WERI-Rb-1 (cell line): ENCODE results near the gene NUMA1.
A peak's percentile ranks its signal among the peaks of the same experiment; 100 is the strongest.

Source experiments
- DNase-seq: peaks from one replicate; pipeline ENCODE4 v3.0.0-alpha.2; 2020
- H3K27ac ChIP-seq: fragments of 250-450 bp; sonication (Bioruptor Pico); 2 replicates; pipeline ENCODE4 v1.5.1; 2020; ENCODE audit warnings: mild to moderate bottlenecking, moderate library complexity
- H3K27me3 ChIP-seq: fragments of 250-450 bp; sonication (Bioruptor Pico); 2 replicates; pipeline ENCODE4 v1.5.1; 2021; ENCODE audit warnings: mild to moderate bottlenecking, low read depth, moderate library complexity; ENCODE audit not compliant: insufficient read depth, severe bottlenecking
- H3K36me3 ChIP-seq: fragments of 250-450 bp; sonication (Bioruptor Pico); 2 replicates; pipeline ENCODE4 v1.5.1; 2020; ENCODE audit warnings: mild to moderate bottlenecking, moderate library complexity
- H3K4me3 ChIP-seq: 2 replicates; pipeline ENCODE4 v1.5.1; 2011; ENCODE audit warnings: low read depth, mild to moderate bottlenecking, control low read depth, low read length
- H3K9me3 ChIP-seq: fragments of 250-450 bp; sonication (Bioruptor Pico); 2 replicates; pipeline ENCODE4 v1.5.1; 2021; ENCODE audit warnings: mild to moderate bottlenecking, moderate library complexity; ENCODE audit not compliant: severe bottlenecking
- CTCF ChIP-seq: IDR thresholded peaks from 2 replicates; pipeline ENCODE4 v1.5.1; 2011; ENCODE audit warnings: low read depth, mild to moderate bottlenecking, control low read depth, inconsistent platforms, low read length

Gene NUMA1

GRCh38 chr11:72102946-72103753, 22.8 kb upstream of the NUMA1 start, which contains the start of gene LAMTOR1:
TSS of gene LAMTOR1 (minus strand) at chr11:72103297. CDS start at chr11:72103224, 73 bp downstream.
- H3K27me3 ChIP-seq = no peaks in the 10 kb centered on the region
- H3K4me3 ChIP-seq = peak within 1 kb of the TSS; percentile 92
- H3K9me3 ChIP-seq = no peaks in the 10 kb centered on the region
- TF ChIP-seq CTCF = peak; percentile 55
- H3K27ac ChIP-seq = peak within 1 kb of the TSS; percentile 98
- peaks cover 31% of the 10 kb centered on the region for H3K36me3 ChIP-seq
- DNase-seq = peak; percentile 99

GRCh38 chr11:72102631-72102945, 22.2 kb upstream of the NUMA1 start:
- no peak for DNase-seq
- H3K4me3 ChIP-seq = peak overlapping the region; percentile 92
- TF ChIP-seq CTCF = no peak
- H3K9me3 ChIP-seq = no peaks in the 10 kb centered on the region
- peak overlapping the region; percentile 98 for H3K27ac ChIP-seq
- H3K36me3 ChIP-seq = peaks cover 35% of the 10 kb centered on the region
- no peaks in the 10 kb centered on the region for H3K27me3 ChIP-seq

- Histone ChIP-seq H3K4me3 (peak overlapping the region; percentile 92), H3K27ac (peak overlapping the region; percentile 98), H3K9me3 (no peaks in the 10 kb centered on the region), H3K36me3 (peaks cover 39% of the 10 kb centered on the region), H3K27me3 (no peaks in the 10 kb centered on the region)
- DNase-seq = no peak
- no peak for TF ChIP-seq CTCF
Observed at GRCh38 chr11:72102162-72102561, 21.8 kb upstream of the NUMA1 start.

- Histone ChIP-seq H3K4me3 (no peak overlapping the region), H3K9me3 (no peaks in the 10 kb centered on the region), H3K36me3 (peaks cover 47% of the 10 kb centered on the region), H3K27me3 (no peaks in the 10 kb centered on the region), H3K27ac (no peak overlapping the region)
- TF ChIP-seq CTCF = no peak
- no peak for DNase-seq
Observed at GRCh38 chr11:72100462-72100861, 20.1 kb upstream of the NUMA1 start.

GRCh38 chr11:72100009-72100408, 19.7 kb upstream of the NUMA1 start:
- DNase-seq = no peak
- Histone ChIP-seq H3K27ac (no peak overlapping the region), H3K27me3 (no peaks in the 10 kb centered on the region), H3K9me3 (no peaks in the 10 kb centered on the region), H3K4me3 (no peak overlapping the region), H3K36me3 (peaks cover 47% of the 10 kb centered on the region)
- no peak for TF ChIP-seq CTCF

- H3K36me3 ChIP-seq = peaks cover 50% of the 10 kb centered on the region
- no peak for DNase-seq
Observed at GRCh38 chr11:72098741-72099140, 18.4 kb upstream of the NUMA1 start.

More at GRCh38 chr11:72098741-72099140, 18.4 kb upstream of the NUMA1 start:
- H3K4me3 ChIP-seq = no peak overlapping the region
- H3K27ac ChIP-seq = no peak overlapping the region
- no peak for TF ChIP-seq CTCF
- no peaks in the 10 kb centered on the region for H3K27me3 ChIP-seq
- H3K9me3 ChIP-seq = no peaks in the 10 kb centered on the region
